Measurements from ENCODE around the gene ZNF444. TPM values are rescaled to one million over a fixed set of nuclear protein-coding genes. Genes with fewer than 3 reads are reported as not detected.
"Not testable (repeated sequence)": the region's sequence is repeated elsewhere in the genome, so short reads cannot be mapped to it uniquely, and the experiment has no call there.

The ZNF444 gene
- total RNA-seq, 1 donor from 2014 or later = 29.6 TPM

DNA sequence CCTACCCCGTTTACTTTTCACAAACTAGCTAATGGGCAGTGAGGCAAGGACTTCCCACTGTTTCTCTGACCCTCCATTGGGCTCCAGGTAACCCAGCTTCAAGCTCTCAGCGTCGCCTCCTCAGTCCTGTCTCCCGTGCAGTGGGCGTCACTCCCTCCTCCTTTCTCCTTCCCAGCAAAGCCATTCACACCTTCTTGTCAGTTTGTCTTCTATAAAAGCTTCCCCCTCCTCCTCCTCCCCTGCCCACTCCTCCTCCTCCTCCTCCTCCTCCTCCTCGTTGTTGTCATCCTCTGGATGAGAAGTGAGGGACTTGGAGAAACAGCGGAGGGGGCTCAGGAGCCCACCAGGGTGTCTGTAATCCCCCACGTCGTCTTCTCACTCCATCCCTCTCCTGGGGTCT, 33.0 kb downstream of the ZNF444 start:
- intact Hi-C loops (cut with micrococcal nuclease) = loop anchor here (5.0 kb wide), 1 partner anchor 107 kb away; no protein-coding TSS in a partner anchor

DNA sequence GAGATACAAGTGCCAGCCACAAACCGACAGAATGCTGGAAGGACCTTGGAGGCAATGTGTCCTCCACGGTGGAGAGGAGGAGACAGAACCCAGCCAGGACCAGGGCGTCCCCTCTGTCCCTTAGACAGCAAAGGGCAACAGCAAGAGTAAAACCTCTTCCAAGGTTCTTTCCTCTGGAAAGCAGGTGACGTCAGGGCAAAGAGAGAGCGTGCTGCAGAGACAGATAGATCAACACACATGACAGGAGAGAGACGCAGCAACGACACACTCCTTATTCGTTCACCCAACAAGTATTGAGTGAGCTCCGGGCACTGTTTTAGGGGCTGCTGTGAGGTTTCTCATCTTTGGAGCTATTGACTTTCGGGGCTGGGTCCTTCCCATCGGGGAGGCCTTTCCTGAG, 33.5 kb downstream of the ZNF444 start:
- intact Hi-C loops (cut with micrococcal nuclease) = loop anchor here (5.0 kb wide), 1 partner anchor 107 kb away; no protein-coding TSS in a partner anchor

GRCh38 chr19:56175861-56176307, 34.8 kb downstream of the ZNF444 start, which contains the start of gene GALP:
Gene GALP, plus strand, starts transcription at chr19:56176008. Its CDS starts 1,101 bp downstream, at chr19:56177109.
- intact Hi-C loops (cut with micrococcal nuclease) = not testable (repeated sequence)

DNA sequence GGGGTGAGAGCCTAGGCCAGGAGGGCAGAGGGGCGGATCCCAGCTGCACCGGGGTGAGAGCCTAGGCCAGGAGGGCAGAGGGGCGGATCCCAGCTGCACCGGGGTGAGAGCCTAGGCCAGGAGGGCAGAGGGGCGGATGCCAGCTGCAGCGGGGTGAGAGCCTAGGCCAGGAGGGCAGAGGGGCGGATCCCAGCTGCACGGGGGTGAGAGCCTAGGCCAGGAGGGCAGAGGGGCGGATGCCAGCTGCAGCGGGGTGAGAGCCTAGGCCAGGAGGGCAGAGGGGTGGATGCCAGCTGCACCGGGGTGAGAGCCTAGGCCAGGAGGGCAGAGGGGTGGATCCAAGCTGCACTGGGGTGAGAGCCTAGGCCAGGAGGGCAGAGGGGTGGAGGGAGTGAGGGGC, 35.2 kb downstream of the ZNF444 start:
- intact Hi-C loops (cut with micrococcal nuclease) = not testable (repeated sequence)

DNA sequence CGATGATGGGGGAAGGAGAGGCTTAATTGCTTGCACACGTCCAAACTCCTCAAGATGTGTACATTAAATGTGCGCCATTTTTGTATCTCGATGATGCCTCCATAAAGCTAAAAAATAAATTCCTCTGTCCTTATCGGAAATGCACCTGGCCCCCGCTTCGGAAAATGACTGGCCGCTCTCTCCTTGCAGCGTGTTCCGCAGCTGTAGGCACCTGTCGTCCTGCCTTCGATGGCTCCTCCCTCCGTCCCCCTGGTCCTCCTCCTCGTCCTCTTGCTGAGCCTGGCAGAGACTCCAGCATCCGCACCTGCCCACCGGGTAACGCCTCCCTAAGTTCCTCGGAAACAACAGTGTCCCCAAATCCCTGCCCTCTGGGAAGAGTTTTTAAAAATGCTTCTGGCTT, 35.8 kb downstream of the ZNF444 start:
- intact Hi-C loops (cut with micrococcal nuclease) = no loop called here

DNA sequence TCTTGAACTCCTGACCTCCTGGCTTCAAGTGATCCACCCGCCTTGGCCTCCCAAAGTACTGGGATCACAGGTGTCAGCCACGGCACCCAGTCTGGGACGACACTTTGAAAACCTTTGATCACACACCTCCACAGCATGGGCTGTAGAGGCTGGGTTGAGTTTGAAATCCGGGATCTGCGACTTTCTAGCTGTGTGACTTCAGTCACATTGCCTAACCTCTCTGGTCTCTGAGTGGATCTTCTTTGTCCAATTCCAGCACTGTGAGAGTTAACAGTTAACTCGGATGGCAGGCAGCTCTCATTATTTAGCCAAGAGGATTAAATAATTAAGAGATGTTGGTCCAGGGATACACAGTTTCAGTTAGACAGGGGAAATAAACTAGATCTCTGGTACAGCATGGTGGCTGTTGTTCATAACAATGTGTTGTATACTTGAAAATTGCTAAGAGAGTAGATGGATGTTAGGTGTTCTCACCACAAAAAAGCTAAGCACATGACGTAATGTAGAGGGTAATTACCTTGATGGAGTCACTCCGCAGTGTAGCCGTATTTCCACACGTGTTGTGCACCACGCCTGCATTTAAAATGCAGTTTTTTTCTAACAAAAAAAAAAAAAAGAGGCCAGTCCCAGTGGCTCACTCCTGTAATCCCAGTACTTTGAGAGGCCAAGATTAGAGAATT, 36.6 kb downstream of the ZNF444 start:
- intact Hi-C loops (cut with micrococcal nuclease) = no loop called here

- intact Hi-C loops (cut with micrococcal nuclease) = no loop called here
Measured at GRCh38 chr19:56189785-56190184, 48.7 kb downstream of the ZNF444 start.

DNA sequence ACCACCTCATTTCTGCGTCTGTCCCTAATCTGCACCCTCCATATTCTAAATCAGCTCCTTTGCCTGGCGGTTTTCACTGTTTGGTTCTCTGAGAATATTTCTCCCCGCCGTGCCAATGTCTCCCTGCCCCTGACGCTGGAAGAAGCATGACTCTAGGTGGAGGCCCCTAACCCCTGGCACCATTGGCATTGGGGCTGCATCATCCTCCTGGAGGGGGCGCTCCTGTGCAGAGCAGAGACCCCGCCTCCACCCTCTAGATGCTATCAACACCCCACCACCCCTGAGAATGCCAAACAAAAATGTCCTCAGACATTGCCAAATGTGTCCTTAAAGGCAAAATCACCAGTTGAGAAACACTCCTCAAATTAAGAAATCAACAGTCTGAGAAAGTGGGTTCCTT, 50.0 kb downstream of the ZNF444 start:
- intact Hi-C loops (cut with micrococcal nuclease) = no loop called here

DNA sequence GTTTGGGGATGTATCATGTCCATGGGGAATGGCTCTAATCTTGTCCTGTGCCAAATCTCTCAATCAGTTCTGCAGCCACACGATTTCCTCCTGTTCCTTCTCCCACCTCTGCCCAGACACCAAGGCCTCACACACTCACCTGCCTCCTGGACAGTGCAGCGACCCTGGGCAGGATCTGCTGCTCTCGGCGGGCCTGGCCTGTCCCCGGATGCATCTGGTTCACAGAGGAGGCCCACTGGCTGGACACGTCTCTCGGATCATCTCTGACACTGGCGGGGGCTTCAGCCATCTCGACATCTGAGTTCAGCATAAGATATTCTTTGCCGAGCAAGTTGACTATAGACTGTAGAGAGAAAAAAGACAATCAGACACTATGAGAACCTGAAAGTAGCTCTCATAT, 50.6 kb downstream of the ZNF444 start:
- intact Hi-C loops (cut with micrococcal nuclease) = no loop called here

- intact Hi-C loops (cut with micrococcal nuclease) = no loop called here
Measured at GRCh38 chr19:56193981-56194640, 53.0 kb downstream of the ZNF444 start.

DNA sequence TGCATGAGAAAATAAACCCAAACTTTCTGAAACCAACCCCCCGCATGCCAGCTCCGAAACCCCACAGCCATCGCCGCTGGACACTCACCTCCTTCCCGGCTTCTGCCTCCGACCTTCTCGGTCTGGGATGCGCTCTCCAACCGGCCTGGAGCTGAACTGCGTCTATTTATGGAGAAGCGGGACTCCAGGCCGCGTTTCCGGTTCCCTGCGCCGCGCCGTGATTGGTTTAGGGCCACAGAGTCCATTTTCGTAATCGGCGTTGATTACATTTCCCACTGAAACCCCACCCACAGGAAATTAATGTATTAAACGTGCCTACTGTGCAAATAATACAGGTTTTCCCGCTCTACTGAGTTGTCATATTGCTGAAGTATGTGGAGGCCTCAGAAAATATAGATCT, 56.6 kb downstream of the ZNF444 start, which contains the start of gene ZSCAN5B:
Gene ZSCAN5B (minus strand): TSS at position 138 of the 400 bp plus-strand sequence. CDS start 4,731 bp downstream, outside the sequence.
- intact Hi-C loops (cut with micrococcal nuclease) = not testable (repeated sequence)

DNA sequence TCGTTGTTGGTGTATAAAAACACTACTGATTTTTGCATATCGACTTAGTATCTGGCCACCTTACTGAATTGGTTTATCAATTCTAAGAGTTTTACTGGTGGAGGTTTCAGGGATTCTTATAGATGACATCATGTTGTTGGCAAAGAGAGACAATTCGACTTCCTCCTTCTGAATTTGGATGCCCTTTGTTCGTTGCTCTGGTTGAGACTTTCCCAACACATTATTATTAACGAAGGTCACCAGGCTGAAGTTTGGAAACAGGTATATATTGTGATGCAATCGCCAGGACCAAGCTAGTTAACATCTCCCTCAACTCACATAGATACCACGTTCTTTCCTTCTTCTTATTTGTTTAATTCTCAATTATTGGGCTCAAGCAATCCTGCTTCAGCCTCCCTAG, 58.6 kb downstream of the ZNF444 start:
- intact Hi-C loops (cut with micrococcal nuclease) = no loop called here

DNA sequence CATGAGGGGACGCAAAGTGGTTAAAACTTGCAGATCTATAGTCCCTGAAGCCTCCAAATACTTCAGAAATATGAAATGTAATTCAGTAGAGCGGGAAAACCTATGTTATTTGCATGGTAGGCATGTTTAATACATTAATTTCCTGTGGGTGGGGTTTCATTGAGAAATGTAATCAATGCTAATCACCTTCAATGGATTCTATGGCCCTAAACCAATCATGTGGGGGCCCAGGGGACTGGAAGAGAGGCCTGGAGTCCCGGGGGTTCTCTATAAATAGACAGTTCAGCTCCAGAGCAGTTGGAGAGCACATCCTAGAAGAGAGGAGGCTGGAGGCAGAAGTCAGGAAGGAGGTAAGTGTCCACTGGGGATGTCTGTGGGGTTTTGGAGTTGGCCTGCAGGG, 60.9 kb downstream of the ZNF444 start, which contains the start of gene ZSCAN5C:
Gene ZSCAN5C (plus strand): TSS at position 301 of the 400 bp plus-strand sequence. CDS start 3,641 bp downstream, outside the sequence.
- intact Hi-C loops (cut with micrococcal nuclease) = no loop called here

- intact Hi-C loops (cut with micrococcal nuclease) = not testable (repeated sequence)
Measured at GRCh38 chr19:56207581-56207980, 66.5 kb downstream of the ZNF444 start.

DNA sequence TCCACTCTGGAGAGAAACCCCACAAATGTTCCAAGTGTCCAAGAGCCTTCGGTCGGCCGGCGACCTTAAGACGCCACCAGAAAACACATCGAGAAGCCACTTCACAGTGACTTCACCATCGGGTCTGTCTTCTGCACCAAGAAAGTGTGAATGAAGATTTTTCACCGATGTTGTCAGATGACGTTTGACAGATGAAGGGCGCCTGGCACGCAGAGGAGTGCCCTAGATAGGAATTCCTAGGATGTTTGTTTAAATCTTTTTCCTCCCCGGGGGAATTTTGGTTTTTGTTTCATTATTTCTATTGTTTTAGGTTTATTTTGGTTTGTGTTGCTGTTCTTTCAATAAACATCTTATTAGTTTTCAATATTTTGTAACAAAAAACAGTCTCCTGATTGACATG, 68.0 kb downstream of the ZNF444 start:
- intact Hi-C loops (cut with micrococcal nuclease) = no loop called here

DNA sequence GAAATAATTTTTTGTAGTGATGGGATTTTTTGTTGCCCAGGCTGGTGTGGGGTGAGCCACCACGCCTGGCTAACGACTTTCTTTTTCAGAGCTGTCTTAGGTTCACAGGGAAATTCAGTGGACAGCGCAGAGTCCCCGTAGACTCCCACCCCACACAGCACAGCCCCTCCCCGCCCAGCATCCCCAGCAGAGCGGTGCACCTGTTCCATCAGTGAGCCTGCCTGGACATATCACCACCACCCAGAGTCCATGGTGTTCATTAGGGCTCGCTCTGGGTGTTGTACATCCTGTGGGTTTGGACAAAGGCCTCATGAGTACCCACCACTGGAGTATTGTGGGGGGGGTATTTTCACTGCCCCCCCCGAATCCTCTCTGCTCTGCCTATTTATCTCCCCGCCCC, 68.9 kb downstream of the ZNF444 start:
- intact Hi-C loops (cut with micrococcal nuclease) = not testable (repeated sequence)

Other genes starting within 250 kb of the ZNF444 start
- not detected in 2 replicates for gene NLRP13, start 209.0 kb upstream of the ZNF444 start, total RNA-seq
- not detected in 2 replicates for gene NLRP8, start 193.5 kb upstream of the ZNF444 start, total RNA-seq
- not detected in 2 replicates for gene NLRP5, start 154.5 kb upstream of the ZNF444 start, total RNA-seq
- gene ZNF787, start 20.0 kb upstream of the ZNF444 start, total RNA-seq = 32.6 and 33.3 TPM in 2 replicates
- gene GALP, start 34.7 kb downstream of the ZNF444 start, total RNA-seq = not detected in 2 replicates
- gene ZSCAN5B, start 56.5 kb downstream of the ZNF444 start, total RNA-seq = not detected in 2 replicates
- not detected in 2 replicates for gene ZSCAN5C, start 61.0 kb downstream of the ZNF444 start, total RNA-seq
- 2.8 and 3.7 TPM in 2 replicates for gene EDDM13, start 131.5 kb downstream of the ZNF444 start, total RNA-seq
- gene ZSCAN5A, start 173.6 kb downstream of the ZNF444 start, total RNA-seq = 10.0 and 10.1 TPM in 2 replicates

Measured in T-helper 2 cell treated with Interferon-gamma antibody and Interleukin-4, amounts not matched to agents 100 ng/mL and 5 ng/mL, for 36 hours (primary cell).